ENCODE measurements around the gene CCNL1.

Gene CCNL1

DNA sequence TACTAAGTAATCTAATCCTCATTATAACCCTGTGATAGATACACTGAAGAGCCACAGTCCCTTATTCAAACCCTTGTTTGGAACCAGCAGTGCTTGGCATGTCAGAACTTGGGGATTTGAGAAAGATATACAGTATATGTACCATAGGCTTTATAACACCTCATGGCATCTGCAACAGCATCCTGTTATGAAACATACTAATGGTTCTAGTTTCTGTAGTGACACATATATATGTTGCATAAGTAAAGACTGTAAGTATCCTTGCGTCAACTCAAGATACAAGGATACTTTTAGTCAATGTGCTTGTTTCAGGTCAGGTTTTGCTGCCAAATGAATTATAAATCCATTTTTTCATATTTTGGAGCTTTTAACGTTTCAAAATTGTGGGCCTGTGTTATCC is 58.5 kb downstream of the CCNL1 start:
- no peak for DNase-seq

DNA sequence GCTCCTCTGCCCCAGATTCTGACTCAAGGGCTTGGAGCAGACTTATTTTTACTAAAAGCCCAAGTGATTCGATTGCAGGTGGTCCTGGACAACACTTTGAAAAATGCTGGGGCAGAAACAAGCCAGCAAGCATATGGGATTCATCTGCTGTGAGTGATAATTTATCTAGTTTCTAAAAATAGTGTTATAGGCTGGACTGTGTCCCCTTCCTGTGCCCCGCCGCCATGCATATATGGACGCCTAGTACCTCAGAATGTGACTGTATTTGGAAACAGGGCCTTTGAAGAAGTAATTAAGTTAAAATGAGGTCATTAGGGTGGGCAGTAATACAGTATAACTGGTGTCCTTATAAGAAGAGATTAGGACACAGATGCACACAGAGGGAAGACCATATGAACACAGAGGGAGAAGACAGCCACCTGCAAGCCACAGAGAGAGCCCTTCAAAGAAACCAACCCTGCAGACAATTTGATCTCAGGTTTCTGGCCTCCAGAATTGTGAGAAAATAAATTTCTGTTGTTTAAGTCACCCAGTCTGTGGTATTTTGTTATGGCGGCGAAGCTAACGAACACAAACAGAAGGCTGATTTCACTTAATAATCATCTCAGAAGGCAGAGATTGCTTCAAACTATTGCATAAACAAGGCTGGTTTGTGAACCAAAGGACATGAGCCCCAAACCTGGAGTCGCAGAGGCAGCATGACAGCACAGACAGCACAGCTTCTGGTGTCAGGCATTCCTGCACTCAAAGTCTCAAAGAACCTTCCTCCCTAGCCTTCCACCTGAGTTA is 59.1 kb downstream of the CCNL1 start:
- DNase-seq, result no peak

DNA sequence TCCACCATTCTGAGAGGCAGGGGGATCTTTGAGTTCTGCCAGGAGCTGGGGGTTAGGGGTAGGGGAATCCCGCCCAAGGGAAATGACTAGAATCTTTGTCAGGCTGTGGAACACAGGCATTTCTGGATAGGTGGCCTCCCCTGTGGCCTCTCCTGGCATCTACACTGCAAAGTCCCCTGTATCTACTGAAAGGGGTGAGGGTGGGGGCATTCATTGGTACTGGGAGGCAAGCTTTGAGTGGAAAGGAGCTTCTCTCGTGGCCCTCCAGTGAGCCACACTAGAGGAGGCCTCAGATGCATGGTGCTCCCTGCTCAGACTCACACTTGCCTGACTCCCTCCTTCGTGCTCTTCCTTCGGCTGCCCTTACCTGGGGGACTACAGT is 59.9 kb downstream of the CCNL1 start:
- DNase-seq, result no peak

DNA sequence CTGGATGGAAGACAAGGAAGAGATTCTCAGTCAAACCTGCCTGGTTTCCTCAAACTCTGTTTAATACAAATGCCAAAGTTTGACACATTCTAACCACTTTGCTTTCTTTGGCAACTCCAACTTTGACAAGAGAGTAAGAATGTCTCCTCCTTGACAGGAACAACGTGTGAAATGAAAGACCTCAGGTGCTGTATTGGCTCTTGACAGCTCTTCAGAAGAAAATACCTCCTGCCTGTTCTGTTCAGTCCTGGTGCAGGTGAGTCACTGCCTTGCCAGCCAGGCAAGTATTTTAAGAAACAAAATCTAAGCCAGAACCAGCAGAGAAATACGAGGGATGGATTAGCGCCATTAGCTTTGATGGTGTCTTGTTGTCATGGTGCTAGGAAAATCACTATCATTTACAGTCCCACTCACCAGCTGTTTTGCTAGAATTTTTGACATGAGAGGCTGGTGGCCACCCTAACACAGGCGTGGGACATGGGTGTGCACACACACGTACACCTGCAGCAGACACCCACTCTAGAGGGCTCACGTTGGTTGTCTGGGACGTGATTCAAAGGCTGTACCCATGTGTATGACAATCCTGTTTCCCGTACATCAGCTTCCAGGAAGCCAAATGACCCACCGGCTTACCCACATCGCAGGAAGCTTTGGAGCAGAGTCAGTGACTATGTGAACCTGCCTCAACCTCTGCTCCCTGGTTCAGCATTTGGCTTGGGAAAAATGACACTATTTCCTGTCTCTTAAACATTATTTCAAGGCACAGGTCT is 60.4 kb downstream of the CCNL1 start:
- no peak for DNase-seq

DNA sequence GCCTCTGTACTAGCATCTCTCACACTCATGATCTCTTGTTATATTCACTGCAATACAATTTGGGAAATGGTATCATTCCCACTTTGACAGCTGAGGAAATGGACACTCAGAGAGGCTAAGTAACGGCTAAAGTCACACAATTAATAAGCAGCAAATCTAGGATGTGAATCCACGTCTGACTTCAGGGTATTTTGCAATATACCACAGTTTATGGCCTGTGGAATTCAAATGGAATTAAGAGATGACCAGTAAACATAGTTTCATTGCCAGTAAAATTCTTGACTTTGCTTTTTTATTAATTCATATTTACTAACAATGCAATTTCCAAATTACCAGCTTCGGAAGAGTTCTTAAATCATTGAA is 61.1 kb downstream of the CCNL1 start:
- no peak for DNase-seq

DNA sequence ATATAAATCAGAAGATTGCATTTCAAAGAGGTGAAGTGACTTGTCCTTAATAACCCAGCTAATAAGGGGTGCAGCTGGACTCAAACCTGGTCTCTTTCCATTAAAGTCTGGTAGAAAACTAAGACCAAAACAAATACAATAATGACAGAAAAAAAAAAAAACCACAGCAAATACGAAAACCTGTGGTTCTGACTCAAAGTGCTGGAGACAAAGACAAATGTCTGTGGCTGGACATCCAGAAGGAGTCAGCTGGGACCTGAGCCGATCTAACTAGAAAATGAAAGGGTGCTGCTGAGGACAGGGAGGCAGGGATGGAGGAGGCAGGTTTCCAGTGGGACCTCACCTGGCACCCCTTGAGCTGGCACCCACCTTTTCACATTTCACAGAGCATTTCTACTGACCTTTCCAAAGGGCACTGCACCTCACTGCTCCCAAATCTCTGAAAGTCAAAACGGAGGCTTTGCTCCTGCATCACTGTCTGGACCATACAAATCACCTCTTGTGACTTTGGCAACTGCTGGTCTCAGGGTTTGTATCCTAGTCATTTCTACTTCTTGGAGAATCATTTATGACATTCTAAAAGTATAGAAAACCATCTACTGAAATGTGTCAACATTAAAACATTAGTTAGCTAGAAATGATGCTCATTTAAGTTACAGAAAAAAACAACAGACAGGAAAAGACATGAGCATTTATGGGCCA is 61.7 kb downstream of the CCNL1 start:
- no peak for DNase-seq

Data from CD4-positive, alpha-beta T cell treated with Interleukin-10 for 1 hour (primary cell).